Measurements from ENCODE around the gene CLEC18C. TPM values are rescaled to one million over a fixed set of nuclear protein-coding genes. Genes with fewer than 3 reads are reported as not detected.

CLEC18C gene
- total RNA-seq, 1 experiment from 2014 or later = 0.21 TPM

GRCh38 chr16:70157477-70158260 lies 15.9 kb upstream of the CLEC18C start:
- Mint-ChIP-seq H3K27me3 (ENCODE audit: insufficient read depth, unreplicated experiment) (no peaks in the 10 kb centered on the region), H3K9me3 (ENCODE audit: unreplicated experiment) (no peaks in the 10 kb centered on the region), H3K4me3 (ENCODE audit: unreplicated experiment) (no peak overlapping the region), H3K27ac (ENCODE audit: low read depth, unreplicated experiment) (no peak overlapping the region), H3K4me1 (ENCODE audit: insufficient read depth, unreplicated experiment) (peaks cover 15% of the 10 kb centered on the region), H3K36me3 (ENCODE audit: insufficient read depth, unreplicated experiment) (peaks cover 39% of the 10 kb centered on the region)
- intact Hi-C loops (cut with micrococcal nuclease) = no loop called here
- no peak for DNase-seq (ENCODE audit: unreplicated experiment)
- ChIA-PET POLR2A (no interaction called here), CTCF (interaction anchor here (0.7 kb wide), 1 partner anchor 401 kb away, joined by 4 read pairs; no protein-coding TSS in a partner anchor)
- no TSS peak for BruUV-seq (replicated peaks)
- TF ChIP-seq CTCF (IDR thresholded peaks at IDR 0.05; ENCODE audit: unreplicated experiment) = no peak

GRCh38 chr16:70158261-70158939 lies 15.2 kb upstream of the CLEC18C start:
- intact Hi-C loops (cut with micrococcal nuclease) = no loop called here
- H3K9me3 Mint-ChIP-seq (ENCODE audit: unreplicated experiment) = no peaks in the 10 kb centered on the region
- peaks cover 38% of the 10 kb centered on the region for H3K36me3 Mint-ChIP-seq (ENCODE audit: insufficient read depth, unreplicated experiment)
- POLR2A ChIA-PET = no interaction called here
- no peaks in the 10 kb centered on the region for H3K27me3 Mint-ChIP-seq (ENCODE audit: insufficient read depth, unreplicated experiment)
- BruUV-seq (replicated peaks) = TSS peak; percentile 4
- DNase-seq (ENCODE audit: unreplicated experiment) = no peak
- peaks cover 15% of the 10 kb centered on the region for H3K4me1 Mint-ChIP-seq (ENCODE audit: insufficient read depth, unreplicated experiment)
- no peak overlapping the region for H3K4me3 Mint-ChIP-seq (ENCODE audit: unreplicated experiment)
- CTCF ChIA-PET = interaction anchor here (0.6 kb wide), 1 partner anchor 574 kb away, joined by 5 read pairs; no protein-coding TSS in a partner anchor
- H3K27ac Mint-ChIP-seq (ENCODE audit: low read depth, unreplicated experiment) = no peak overlapping the region
- TF ChIP-seq CTCF (IDR thresholded peaks at IDR 0.05; ENCODE audit: unreplicated experiment) = no peak

- DNase-seq (ENCODE audit: unreplicated experiment) = no peak
- intact Hi-C loops (cut with micrococcal nuclease) = no loop called here
- CTCF ChIA-PET = interaction anchor here (0.7 to 1.0 kb wide), 3 partner anchors 8 to 306 kb away, joined by 3 to 5 read pairs (median 3); no protein-coding TSS in a partner anchor
- BruUV-seq (replicated peaks) = no TSS peak
- Mint-ChIP-seq H3K9me3 (ENCODE audit: unreplicated experiment) (no peaks in the 10 kb centered on the region), H3K27ac (ENCODE audit: low read depth, unreplicated experiment) (no peak overlapping the region), H3K27me3 (ENCODE audit: insufficient read depth, unreplicated experiment) (no peaks in the 10 kb centered on the region), H3K4me3 (ENCODE audit: unreplicated experiment) (no peak overlapping the region), H3K4me1 (ENCODE audit: insufficient read depth, unreplicated experiment) (peaks cover 15% of the 10 kb centered on the region), H3K36me3 (ENCODE audit: insufficient read depth, unreplicated experiment) (peaks cover 25% of the 10 kb centered on the region)
- POLR2A ChIA-PET = no interaction called here
- TF ChIP-seq CTCF (IDR thresholded peaks at IDR 0.05; ENCODE audit: unreplicated experiment) = no peak
These were observed 13.9 kb upstream of the CLEC18C start for GRCh38 chr16:70159355-70160348.

Data from MCF 10A (cell line).